HG03135 (cell line): Measurements from ENCODE around the gene SAPCD1.
"Not testable (repeated sequence)": the region's sequence is repeated elsewhere in the genome, so short reads cannot be mapped to it uniquely, and the experiment has no call there.

Experiments used
- ATAC-seq: cut with Tn5 transposase; IDR thresholded peaks from one replicate; pipeline ENCODE4 v1.9.1; 2021; ENCODE audit warnings: mild to moderate bottlenecking, moderate library complexity; ENCODE audit not compliant: unreplicated experiment

SAPCD1 gene

GRCh38 chr6:31776485-31776988, 14.1 kb downstream of the SAPCD1 start:
- ATAC-seq, result no peak

GRCh38 chr6:31776989-31777666, 14.7 kb downstream of the SAPCD1 start, which contains the start of gene VWA7:
TSS of gene VWA7 (minus strand) at chr6:31777328. CDS start at chr6:31776779, 549 bp downstream.
- peak; percentile 60 for ATAC-seq

GRCh38 chr6:31777667-31778050, 15.2 kb downstream of the SAPCD1 start:
- no peak for ATAC-seq

GRCh38 chr6:31778193-31778592, 15.7 kb downstream of the SAPCD1 start:
- ATAC-seq, result no peak

GRCh38 chr6:31778999-31779885, 16.8 kb downstream of the SAPCD1 start:
- ATAC-seq, result no peak

- no peak for ATAC-seq
These were observed 17.5 kb downstream of the SAPCD1 start for GRCh38 chr6:31779908-31780307.

GRCh38 chr6:31780507-31781243, 18.2 kb downstream of the SAPCD1 start:
- ATAC-seq, result no peak

GRCh38 chr6:31781244-31782125, 19.0 kb downstream of the SAPCD1 start:
- ATAC-seq, result no peak

- ATAC-seq, result no peak
These were observed 19.8 kb downstream of the SAPCD1 start for GRCh38 chr6:31782126-31782855.

GRCh38 chr6:31784098-31784925, 21.9 kb downstream of the SAPCD1 start:
- no peak for ATAC-seq

- no peak for ATAC-seq
These were observed 23.0 kb downstream of the SAPCD1 start for GRCh38 chr6:31785475-31785874.

GRCh38 chr6:31791324-31792089, 29.1 kb downstream of the SAPCD1 start:
- no peak for ATAC-seq

GRCh38 chr6:31792090-31792374, 29.6 kb downstream of the SAPCD1 start:
- no peak for ATAC-seq

- ATAC-seq, result no peak
These were observed 30.3 kb downstream of the SAPCD1 start for GRCh38 chr6:31792761-31793171.

- ATAC-seq, result not testable (repeated sequence)
These were observed 31.4 kb downstream of the SAPCD1 start for GRCh38 chr6:31793927-31794245.

GRCh38 chr6:31794294-31794865, 31.9 kb downstream of the SAPCD1 start:
- ATAC-seq, result no peak

- peak; percentile 3 for ATAC-seq
These were observed 32.6 kb downstream of the SAPCD1 start for GRCh38 chr6:31794866-31795615.
